Stomach (tissue), 9 donors: ENCODE data around the gene WDR75. TPM values are rescaled to one million over a fixed set of nuclear protein-coding genes. Genes with fewer than 3 reads are reported as not detected.

ENCODE experiments used
- DNase-seq, 2 donors: peaks; one replicate each; pipeline versions ENCODE4 v3.0.0 to v3.0.0-alpha.2; 2013 to 2019
- H3K27ac ChIP-seq, 5 donors: fragments of 200-600 bp in 4 of 5; sonication (generic) in 4 of 5; one replicate each; pipeline ENCODE4 v1.5.1; 2013 to 2019; ENCODE audit warnings: mild to moderate bottlenecking in 1 of 5, moderate library complexity in 1 of 5
- H3K27me3 ChIP-seq, 3 donors: fragments of 200-600 bp; sonication (generic); one replicate each; pipeline ENCODE4 v1.5.1; 2017 to 2019; ENCODE audit warnings: mixed run types in 1 of 3
- H3K36me3 ChIP-seq, 4 donors: fragments of 200-600 bp; sonication (generic); 1 replicate in 3 of 4; 2 replicates in 1 of 4; pipeline ENCODE4 v1.5.1; 2016 to 2019
- H3K4me1 ChIP-seq, 4 donors: fragments of 200-600 bp; sonication (generic); one replicate each; pipeline ENCODE4 v1.5.1; 2016 to 2019
- H3K4me3 ChIP-seq, 4 donors: fragments of 200-600 bp; sonication (generic) in 3 of 4; one replicate each; pipeline ENCODE4 v1.5.1; 2016 to 2019; ENCODE audit warnings: mild to moderate bottlenecking in 1 of 4
- H3K9me3 ChIP-seq, 4 donors: fragments of 200-600 bp; sonication (generic); one replicate each; pipeline ENCODE4 v1.5.1; 2016 to 2019
- EP300 ChIP-seq: sonication (generic); formaldehyde crosslinking; IDR thresholded peaks from one replicate; pipeline ENCODE4 v1.6.1; 2017; ENCODE audit warnings: antibody characterized with exemption
- POLR2A ChIP-seq, 4 donors: fragments of 450-650 bp; IDR thresholded peaks; one replicate each; pipeline ENCODE4 v1.6.1; 2016; ENCODE audit warnings: antibody characterized with exemption in 4 of 4, control low read depth in 2 of 4, mild to moderate bottlenecking in 1 of 4, moderate library complexity in 1 of 4
- POLR2AphosphoS5 ChIP-seq, 3 donors: sonication (generic); formaldehyde crosslinking; IDR thresholded peaks; one replicate each; pipeline ENCODE4 v1.6.1; 2016; ENCODE audit warnings: antibody characterized with exemption in 3 of 3
- WGBS, 5 donors: extraction: QIAGEN DNeasy Blood & Tissue Kit in 3 of 5; methylation state at CpG; one replicate each; pipeline versions ENCODE4 v1.1.5 to v1.1.7; 2013 to 2018; 5-methylcytosine and 5-hydroxymethylcytosine counted together
- intact Hi-C: fragments of 100-400 bp; cut with DNase I; formaldehyde crosslinking; loops from one replicate; pipeline ENCODE4 v1.15.1; 2023; ENCODE audit warnings: low total_unique reads
- polyA plus RNA-seq, 3 donors: library from polyadenylated mRNA; stranded (reverse); fragments of 200-250 nt; gene quantifications; one replicate each; pipeline ENCODE4 v1.2.3, GENCODE V29; 2013
- total RNA-seq, 5 donors: library from RNA; depleted of rRNA; stranded (reverse); fragments of >200 nt; gene quantifications; one replicate each; pipeline versions ENCODE4 v1.1.0 to v1.2.3, GENCODE V29; 2014 to 2016
- TF ChIP-seq, protein P1 (sequence below), 7 experiments: fragments of 450-650 bp in 4 of 7; fragments of 200-600 bp in 3 of 7; sonication (generic) in 3 of 7; IDR thresholded peaks; one replicate each; pipeline ENCODE4 v1.5.1; 2016 to 2019; ENCODE audit warnings: antibody characterized with exemption in 7 of 7, control low read depth in 2 of 7, mild to moderate bottlenecking in 1 of 7
- donor health status: healthy with polysubstance abuse.
- donor health status: Bipolar disorder and iron deficiency.
- donor health status: healthy.

The WDR75 gene
- total and polyA plus RNA-seq, 8 donors: 6.1 to 89.9 (median 26.5) TPM

DNA sequence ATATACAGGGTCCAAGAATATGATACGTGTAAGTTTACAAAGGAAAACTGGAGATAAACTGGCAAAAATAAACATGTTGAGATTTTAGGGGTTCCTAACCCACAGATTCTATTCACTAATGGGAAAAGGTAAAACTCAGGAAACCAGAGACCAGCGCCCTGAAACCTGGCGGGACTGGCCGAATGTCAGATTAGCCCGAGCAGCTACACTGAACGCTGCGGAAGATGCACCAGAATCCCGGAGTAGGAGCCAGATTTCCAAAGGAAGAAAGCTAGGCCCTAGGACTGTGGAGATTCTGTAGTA, 679 bp upstream of the WDR75 start:
- peak overlapping the region; percentile 72 to 82 (median 75) for H3K4me3 ChIP-seq
- 0% methylated on average over 8 of the region's 8 CpGs for WGBS, 5 donors
- DNase-seq: no peak
- TF ChIP-seq, protein P1, sequence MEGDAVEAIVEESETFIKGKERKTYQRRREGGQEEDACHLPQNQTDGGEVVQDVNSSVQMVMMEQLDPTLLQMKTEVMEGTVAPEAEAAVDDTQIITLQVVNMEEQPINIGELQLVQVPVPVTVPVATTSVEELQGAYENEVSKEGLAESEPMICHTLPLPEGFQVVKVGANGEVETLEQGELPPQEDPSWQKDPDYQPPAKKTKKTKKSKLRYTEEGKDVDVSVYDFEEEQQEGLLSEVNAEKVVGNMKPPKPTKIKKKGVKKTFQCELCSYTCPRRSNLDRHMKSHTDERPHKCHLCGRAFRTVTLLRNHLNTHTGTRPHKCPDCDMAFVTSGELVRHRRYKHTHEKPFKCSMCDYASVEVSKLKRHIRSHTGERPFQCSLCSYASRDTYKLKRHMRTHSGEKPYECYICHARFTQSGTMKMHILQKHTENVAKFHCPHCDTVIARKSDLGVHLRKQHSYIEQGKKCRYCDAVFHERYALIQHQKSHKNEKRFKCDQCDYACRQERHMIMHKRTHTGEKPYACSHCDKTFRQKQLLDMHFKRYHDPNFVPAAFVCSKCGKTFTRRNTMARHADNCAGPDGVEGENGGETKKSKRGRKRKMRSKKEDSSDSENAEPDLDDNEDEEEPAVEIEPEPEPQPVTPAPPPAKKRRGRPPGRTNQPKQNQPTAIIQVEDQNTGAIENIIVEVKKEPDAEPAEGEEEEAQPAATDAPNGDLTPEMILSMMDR (IDR thresholded peaks at IDR 0.05): no peak
- no peak for TF ChIP-seq EP300
- TF ChIP-seq POLR2AphosphoS5 (IDR thresholded peaks at IDR 0.05): no peak
- no peak for TF ChIP-seq POLR2A (IDR thresholded peaks at IDR 0.05)
- H3K27me3 ChIP-seq: no peaks in the 10 kb centered on the region
- peak overlapping the region; percentile 81 to 96 (median 93) for H3K27ac ChIP-seq
- intact Hi-C loops: no loop called here
- peaks cover 0 to 4% (median 2%) of the 10 kb centered on the region in 4 donors for H3K36me3 ChIP-seq
- peaks cover 14 to 46% (median 37%) of the 10 kb centered on the region in 4 donors for H3K4me1 ChIP-seq
- no peaks in the 10 kb centered on the region for H3K9me3 ChIP-seq

DNA sequence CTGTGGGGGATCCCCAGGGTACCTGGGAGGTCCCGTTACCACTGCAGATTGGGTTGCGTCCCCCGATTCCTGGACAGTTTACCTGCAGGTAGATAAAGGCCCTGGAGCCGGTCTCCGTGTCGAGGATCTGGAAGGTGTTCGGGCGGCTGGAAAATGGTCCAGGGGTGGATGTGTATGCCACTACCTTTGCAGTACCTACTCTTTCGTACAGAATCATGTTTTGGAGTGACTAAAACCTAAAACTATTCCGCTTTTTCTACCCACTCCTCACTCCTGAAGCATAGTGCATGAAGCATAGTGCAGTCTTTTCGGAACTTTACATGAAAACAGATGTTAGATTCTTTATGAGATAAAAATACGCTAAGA, 418 bp downstream of the WDR75 start:
- Histone ChIP-seq H3K4me3 (peak overlapping the region; percentile 72 to 82 (median 75)), H3K9me3 (no peaks in the 10 kb centered on the region), H3K36me3 (peaks cover 0 to 4% (median 2%) of the 10 kb centered on the region in 4 donors), H3K27me3 (no peaks in the 10 kb centered on the region), H3K27ac (peak overlapping the region; percentile 81 to 96 (median 93)), H3K4me1 (peaks cover 14 to 46% (median 37%) of the 10 kb centered on the region in 4 donors)
- TF ChIP-seq EP300 (no peak), POLR2AphosphoS5 (IDR thresholded peaks at IDR 0.05) (no peak), POLR2A (IDR thresholded peaks at IDR 0.05) (no peak)
- TF ChIP-seq, protein P1 (IDR thresholded peaks at IDR 0.05): no peak
- intact Hi-C loops: no loop called here
- 0 to 1% (median 0%) methylated on average over 10 to 12 of the region's 12 CpGs for WGBS, 5 donors
- DNase-seq: no peak

DNA sequence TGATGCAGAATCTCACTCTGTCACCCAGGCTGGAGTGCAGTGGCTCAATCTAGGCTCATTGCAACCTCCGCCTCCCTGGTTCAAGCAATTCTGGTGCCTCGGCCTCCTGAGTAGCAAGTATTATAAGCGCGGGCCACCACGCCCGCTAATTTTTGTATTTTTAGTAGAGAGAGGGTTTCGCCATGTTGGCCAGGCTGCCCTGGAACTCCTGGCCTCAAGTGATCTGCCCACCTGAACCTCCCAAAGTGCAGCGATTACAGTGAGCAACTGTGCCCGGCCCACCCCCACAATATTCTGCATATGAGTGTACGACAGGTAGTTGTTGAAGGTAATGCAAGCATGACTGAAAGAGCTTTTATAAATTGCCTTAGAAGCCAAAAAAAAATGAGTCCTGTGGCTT, 1.2 kb downstream of the WDR75 start:
- Histone ChIP-seq H3K4me3 (peak overlapping the region in 2 of 4 donors; percentile 75 to 82), H3K4me1 (peaks cover 14 to 46% (median 37%) of the 10 kb centered on the region in 4 donors), H3K36me3 (peaks cover 0 to 4% (median 2%) of the 10 kb centered on the region in 4 donors), H3K27me3 (no peaks in the 10 kb centered on the region), H3K27ac (no peak overlapping the region), H3K9me3 (no peaks in the 10 kb centered on the region)
- intact Hi-C loops: no loop called here
- TF ChIP-seq, protein P1 (IDR thresholded peaks at IDR 0.05): no peak
- TF ChIP-seq EP300 (no peak), POLR2AphosphoS5 (IDR thresholded peaks at IDR 0.05) (no peak), POLR2A (IDR thresholded peaks at IDR 0.05) (no peak)
- WGBS, 5 donors: 87 to 95% (median 88%) methylated on average over 10 of the region's 10 CpGs
- no peak for DNase-seq

GRCh38 chr2:189444322-189444721, 3.0 kb downstream of the WDR75 start:
- Histone ChIP-seq H3K4me3 (no peak overlapping the region), H3K4me1 (peaks cover 14 to 46% (median 37%) of the 10 kb centered on the region in 4 donors), H3K27me3 (no peaks in the 10 kb centered on the region), H3K36me3 (peaks cover 9 to 19% (median 18%) of the 10 kb centered on the region in 4 donors), H3K27ac (no peak overlapping the region), H3K9me3 (no peaks in the 10 kb centered on the region)
- intact Hi-C loops: no loop called here
- no peak for TF ChIP-seq POLR2AphosphoS5 (IDR thresholded peaks at IDR 0.05)
- TF ChIP-seq POLR2A (IDR thresholded peaks at IDR 0.05): no peak
- no peak for TF ChIP-seq EP300
- TF ChIP-seq, protein P1 (IDR thresholded peaks at IDR 0.05): no peak
- WGBS, 5 donors: 72 to 100% (median 92%) methylated on average over 1 of the region's 1 CpG
- DNase-seq: no peak
